ENCODE data around the gene GDF2. TPM values are rescaled to one million over a fixed set of nuclear protein-coding genes. Genes with fewer than 3 reads are reported as not detected.

GDF2 gene
- total and polyA plus RNA-seq, 2 experiments from 2014 or later, result 0.39 TPM; not detected in 1

GRCh38 chr10:47321521-47322195, 596 bp upstream of the GDF2 start:
- H3K27me3 ChIP-seq, result peaks cover 11% of the 10 kb centered on the region
- no peak overlapping the region for H3K4me2 ChIP-seq
- no peak overlapping the region for H3K4me3 ChIP-seq
- no peak for TF ChIP-seq EZH2 (IDR thresholded peaks at IDR 0.05; ENCODE audit: borderline replicate concordance)
- TF ChIP-seq, protein P1, sequence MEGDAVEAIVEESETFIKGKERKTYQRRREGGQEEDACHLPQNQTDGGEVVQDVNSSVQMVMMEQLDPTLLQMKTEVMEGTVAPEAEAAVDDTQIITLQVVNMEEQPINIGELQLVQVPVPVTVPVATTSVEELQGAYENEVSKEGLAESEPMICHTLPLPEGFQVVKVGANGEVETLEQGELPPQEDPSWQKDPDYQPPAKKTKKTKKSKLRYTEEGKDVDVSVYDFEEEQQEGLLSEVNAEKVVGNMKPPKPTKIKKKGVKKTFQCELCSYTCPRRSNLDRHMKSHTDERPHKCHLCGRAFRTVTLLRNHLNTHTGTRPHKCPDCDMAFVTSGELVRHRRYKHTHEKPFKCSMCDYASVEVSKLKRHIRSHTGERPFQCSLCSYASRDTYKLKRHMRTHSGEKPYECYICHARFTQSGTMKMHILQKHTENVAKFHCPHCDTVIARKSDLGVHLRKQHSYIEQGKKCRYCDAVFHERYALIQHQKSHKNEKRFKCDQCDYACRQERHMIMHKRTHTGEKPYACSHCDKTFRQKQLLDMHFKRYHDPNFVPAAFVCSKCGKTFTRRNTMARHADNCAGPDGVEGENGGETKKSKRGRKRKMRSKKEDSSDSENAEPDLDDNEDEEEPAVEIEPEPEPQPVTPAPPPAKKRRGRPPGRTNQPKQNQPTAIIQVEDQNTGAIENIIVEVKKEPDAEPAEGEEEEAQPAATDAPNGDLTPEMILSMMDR (IDR thresholded peaks at IDR 0.05; ENCODE audit: poor library complexity), result no peak
- TF ChIP-seq EZH2phosphoT487 (IDR thresholded peaks at IDR 0.05; ENCODE audit: low read depth, severe bottlenecking, unreplicated experiment), result no peak
- no peaks in the 10 kb centered on the region for H3K36me3 ChIP-seq (replicated peaks; ENCODE audit: insufficient read depth, low read depth)
- WGBS (ENCODE audit: low lambda C conversion rate, missing lambda C conversion rate), result 86% methylated on average over 8 of the region's 8 CpGs
- DNase-seq (ENCODE audit: low spot score), result no peak
- H3K9me3 ChIP-seq (ENCODE audit: low read depth), result no peaks in the 10 kb centered on the region
- no peak overlapping the region for H3K27ac ChIP-seq
- no peaks in the 10 kb centered on the region for H3K79me2 ChIP-seq
- no peaks in the 10 kb centered on the region for H3K4me1 ChIP-seq (ENCODE audit: insufficient read depth)
- no peaks in the 10 kb centered on the region for H3K9me2 ChIP-seq (replicated peaks; ENCODE audit: insufficient read depth)
- H2AFZ ChIP-seq, result no peak overlapping the region
- no peaks in the 10 kb centered on the region for H4K20me1 ChIP-seq (ENCODE audit: insufficient read depth, poor library complexity, severe bottlenecking)

- H4K20me1 ChIP-seq (ENCODE audit: insufficient read depth, poor library complexity, severe bottlenecking), result no peaks in the 10 kb centered on the region
- H3K4me2 ChIP-seq, result no peak overlapping the region
- no peak overlapping the region for H3K27ac ChIP-seq
- TF ChIP-seq EZH2phosphoT487 (IDR thresholded peaks at IDR 0.05; ENCODE audit: low read depth, severe bottlenecking, unreplicated experiment) (no peak), EZH2 (IDR thresholded peaks at IDR 0.05; ENCODE audit: borderline replicate concordance) (no peak)
- TF ChIP-seq, protein P1 (IDR thresholded peaks at IDR 0.05; ENCODE audit: poor library complexity), result no peak
- no peak overlapping the region for H3K4me3 ChIP-seq
- peaks cover 11% of the 10 kb centered on the region for H3K27me3 ChIP-seq
- no peaks in the 10 kb centered on the region for H3K9me3 ChIP-seq (ENCODE audit: low read depth)
- 91% methylated on average over 1 of the region's 1 CpG for WGBS (ENCODE audit: low lambda C conversion rate, missing lambda C conversion rate)
- no peaks in the 10 kb centered on the region for H3K9me2 ChIP-seq (replicated peaks; ENCODE audit: insufficient read depth)
- no peaks in the 10 kb centered on the region for H3K4me1 ChIP-seq (ENCODE audit: insufficient read depth)
- no peaks in the 10 kb centered on the region for H3K36me3 ChIP-seq (replicated peaks; ENCODE audit: insufficient read depth, low read depth)
- H2AFZ ChIP-seq, result no peak overlapping the region
- no peaks in the 10 kb centered on the region for H3K79me2 ChIP-seq
- no peak for DNase-seq (ENCODE audit: low spot score)
Observed at GRCh38 chr10:47323087-47323486, 833 bp downstream of the GDF2 start.

- no peaks in the 10 kb centered on the region for H4K20me1 ChIP-seq (ENCODE audit: insufficient read depth, poor library complexity, severe bottlenecking)
- no peaks in the 10 kb centered on the region for H3K9me2 ChIP-seq (replicated peaks; ENCODE audit: insufficient read depth)
- H3K27me3 ChIP-seq, result peaks cover 11% of the 10 kb centered on the region
- no peak overlapping the region for H3K27ac ChIP-seq
- TF ChIP-seq, protein P1 (IDR thresholded peaks at IDR 0.05; ENCODE audit: poor library complexity), result no peak
- TF ChIP-seq EZH2 (IDR thresholded peaks at IDR 0.05; ENCODE audit: borderline replicate concordance) (no peak), EZH2phosphoT487 (IDR thresholded peaks at IDR 0.05; ENCODE audit: low read depth, severe bottlenecking, unreplicated experiment) (no peak)
- DNase-seq (ENCODE audit: low spot score), result no peak
- no peaks in the 10 kb centered on the region for H3K36me3 ChIP-seq (replicated peaks; ENCODE audit: insufficient read depth, low read depth)
- WGBS (ENCODE audit: low lambda C conversion rate, missing lambda C conversion rate), result 70% methylated on average over 5 of the region's 5 CpGs
- H3K9me3 ChIP-seq (ENCODE audit: low read depth), result no peaks in the 10 kb centered on the region
- H3K4me2 ChIP-seq, result no peak overlapping the region
- H3K79me2 ChIP-seq, result no peaks in the 10 kb centered on the region
- H3K4me3 ChIP-seq, result no peak overlapping the region
- H2AFZ ChIP-seq, result no peak overlapping the region
- no peaks in the 10 kb centered on the region for H3K4me1 ChIP-seq (ENCODE audit: insufficient read depth)
Observed at GRCh38 chr10:47323636-47324296, 1.5 kb downstream of the GDF2 start.
